ENCODE results near the gene MYO19.
A peak's percentile ranks its signal among the peaks of the same experiment; 100 is the strongest.
"Not testable (repeated sequence)": the region's sequence is repeated elsewhere in the genome, so short reads cannot be mapped to it uniquely, and the experiment has no call there.

MYO19 gene

GRCh38 chr17:36468903-36469635, 65.6 kb downstream of the MYO19 start:
- no peak for DNase-seq (ENCODE audit: low read depth in 1 of 2, low spot score in 1 of 2)

GRCh38 chr17:36464765-36465088, 69.9 kb downstream of the MYO19 start:
- no peak for DNase-seq (ENCODE audit: low read depth in 1 of 2, low spot score in 1 of 2)

GRCh38 chr17:36463916-36464764, 70.5 kb downstream of the MYO19 start:
- peak; percentile 9 to 38 for DNase-seq (ENCODE audit: low read depth in 1 of 2, low spot score in 1 of 2)

- no peak for DNase-seq (ENCODE audit: low read depth in 1 of 2, low spot score in 1 of 2)
These were observed 73.1 kb downstream of the MYO19 start for GRCh38 chr17:36461330-36462110.

GRCh38 chr17:36460265-36460937, 74.3 kb downstream of the MYO19 start:
- DNase-seq (ENCODE audit: low read depth in 1 of 2, low spot score in 1 of 2), result no peak

- no peak for DNase-seq (ENCODE audit: low read depth in 1 of 2, low spot score in 1 of 2)
These were observed 75.1 kb downstream of the MYO19 start for GRCh38 chr17:36459601-36460000.

- DNase-seq (ENCODE audit: low read depth in 1 of 2, low spot score in 1 of 2), result no peak
These were observed 75.6 kb downstream of the MYO19 start for GRCh38 chr17:36459045-36459444.

- DNase-seq (ENCODE audit: low read depth in 1 of 2, low spot score in 1 of 2), result not testable (repeated sequence)
These were observed 77.0 kb downstream of the MYO19 start for GRCh38 chr17:36457701-36458100.

- DNase-seq (ENCODE audit: low read depth in 1 of 2, low spot score in 1 of 2), result not testable (repeated sequence)
These were observed 81.8 kb downstream of the MYO19 start for GRCh38 chr17:36452888-36453287.

- DNase-seq (ENCODE audit: low read depth in 1 of 2, low spot score in 1 of 2), result not testable (repeated sequence)
These were observed 84.7 kb downstream of the MYO19 start for GRCh38 chr17:36449997-36450396.
